HepG2 (cell line): Measurements from ENCODE around the gene CFL1. TPM values are rescaled to one million over a fixed set of nuclear protein-coding genes. Genes with fewer than 3 reads are reported as not detected.
A peak's percentile ranks its signal among the peaks of the same experiment; 100 is the strongest.

Experiments used
- BRD4 ChIP-seq: sonication (generic); formaldehyde crosslinking; IDR thresholded peaks from 2 replicates; pipeline ENCODE4 v1.4.0; 2020; ENCODE audit warnings: missing genetic modification reagents
- CEBPG ChIP-seq: IDR thresholded peaks from 2 replicates; pipeline ENCODE4 v1.6.1; 2016
- ERF ChIP-seq: IDR thresholded peaks from 2 replicates; pipeline ENCODE4 v1.6.1; 2018; ENCODE audit warnings: missing biosample characterization, missing genetic modification reagents
- HNF4G ChIP-seq, 2 experiments: sonication (generic) in 1 of 2; formaldehyde crosslinking in 1 of 2; IDR thresholded peaks; 2 replicates each; pipeline versions ENCODE4 v1.4.0 to v1.6.1; 2011 to 2020; ENCODE audit warnings: borderline replicate concordance in 2 of 2, low read depth in 2 of 2, mild to moderate bottlenecking in 2 of 2, low read length in 1 of 2, missing genetic modification reagents in 1 of 2, moderate library complexity in 1 of 2
- KLF11 ChIP-seq: IDR thresholded peaks from 2 replicates; pipeline ENCODE4 v1.6.1; 2016; ENCODE audit warnings: missing compliant biosample characterization
- MEF2D ChIP-seq: sonication (generic); formaldehyde crosslinking; IDR thresholded peaks from 2 replicates; pipeline ENCODE4 v1.5.1; 2020; ENCODE audit warnings: mild to moderate bottlenecking, missing genetic modification reagents
- MYC ChIP-seq: sonication (generic); formaldehyde crosslinking; IDR thresholded peaks from 2 replicates; pipeline ENCODE4 v1.9.0; 2021; ENCODE audit warnings: missing genetic modification reagents, borderline replicate concordance
- NCOA5 ChIP-seq: sonication (generic); formaldehyde crosslinking; IDR thresholded peaks from 2 replicates; pipeline ENCODE4 v1.4.0; 2020; ENCODE audit warnings: missing genetic modification reagents
- TMF1 ChIP-seq: sonication (generic); formaldehyde crosslinking; IDR thresholded peaks from 2 replicates; pipeline ENCODE4 v1.8.1; 2022; ENCODE audit warnings: low read depth, missing genetic modification reagents
- TSC22D2 ChIP-seq: sonication (generic); formaldehyde crosslinking; IDR thresholded peaks from 2 replicates; pipeline ENCODE4 v1.5.1; 2020; ENCODE audit warnings: missing genetic modification reagents, mild to moderate bottlenecking, borderline replicate concordance
- ZFP1 ChIP-seq: IDR thresholded peaks from 2 replicates; pipeline ENCODE4 v1.6.1; 2016
- ZMYM2 ChIP-seq: sonication (generic); formaldehyde crosslinking; IDR thresholded peaks from 2 replicates; pipeline ENCODE4 v1.8.0; 2022; ENCODE audit warnings: mild to moderate bottlenecking, missing genetic modification reagents
- ZNF629 ChIP-seq: sonication (generic); formaldehyde crosslinking; conservative IDR thresholded peaks from 2 replicates; pipeline ENCODE4 v1.5.0; 2020; ENCODE audit warnings: missing genetic modification reagents
- ZSCAN22 ChIP-seq: sonication (generic); formaldehyde crosslinking; IDR thresholded peaks from 2 replicates; pipeline ENCODE4 v1.4.0; 2020; ENCODE audit warnings: mild to moderate bottlenecking, missing genetic modification reagents
- polyA plus RNA-seq, 8 experiments: library from polyadenylated mRNA; depleted of rRNA in 3 of 8; stranded (reverse) in 7 of 8; unstranded in 1 of 8; fragments of >200 nt; fragmentation: Illumina TruSeq in 4 of 8; extraction: Trizol in 4 of 8; gene quantifications; 2 replicates each; pipeline versions ENCODE4 v1.2.1 to v1.2.3, GENCODE V29; 2011 to 2016; ENCODE audit warnings: low read depth in 4 of 8, missing spikeins in 1 of 8, mixed read lengths in 1 of 8; ENCODE audit not compliant: insufficient read depth in 1 of 8
- total RNA-seq, 5 experiments: library from RNA; depleted of rRNA; stranded (reverse); fragments of >200 nt; fragmentation: Illumina TruSeq; extraction: Trizol; gene quantifications; 2 replicates each; pipeline ENCODE4 v1.2.3, GENCODE V29; 2016; ENCODE audit warnings: low read depth in 1 of 5
- TF ChIP-seq, protein P1 (sequence below): sonication (generic); formaldehyde crosslinking; IDR thresholded peaks from 2 replicates; pipeline ENCODE4 v1.4.0; 2020; ENCODE audit warnings: missing genetic modification reagents
- TF ChIP-seq, protein P2 (sequence below): sonication (generic); formaldehyde crosslinking; IDR thresholded peaks from 2 replicates; pipeline ENCODE4 v1.9.0; 2021; ENCODE audit warnings: missing genetic modification reagents, mild to moderate bottlenecking, borderline replicate concordance
- TF ChIP-seq, protein P3 (sequence below): sonication (generic); formaldehyde crosslinking; IDR thresholded peaks from 2 replicates; pipeline ENCODE4 v1.5.1; 2020; ENCODE audit warnings: mild to moderate bottlenecking, missing genetic modification reagents
- TF ChIP-seq, protein P4 (sequence below): sonication (generic); formaldehyde crosslinking; IDR thresholded peaks from 2 replicates; pipeline ENCODE4 v1.5.1; 2020; ENCODE audit warnings: missing genetic modification reagents, mild to moderate bottlenecking, borderline replicate concordance
- TF ChIP-seq, protein P5 (sequence below), 2 experiments: sonication (generic) in 1 of 2; formaldehyde crosslinking in 1 of 2; IDR thresholded peaks; 2 replicates each; pipeline versions ENCODE4 v1.4.0 to v1.6.1; 2018 to 2020; ENCODE audit warnings: missing genetic modification reagents in 2 of 2, borderline replicate concordance in 1 of 2, low read depth in 1 of 2, mild to moderate bottlenecking in 1 of 2, missing biosample characterization in 1 of 2

Gene CFL1
- total and polyA plus RNA-seq, 2 of the 13 experiments (the other 11 are each of a cell fraction or from before 2014, with no cell fraction given), result 379 to 383 TPM

DNA sequence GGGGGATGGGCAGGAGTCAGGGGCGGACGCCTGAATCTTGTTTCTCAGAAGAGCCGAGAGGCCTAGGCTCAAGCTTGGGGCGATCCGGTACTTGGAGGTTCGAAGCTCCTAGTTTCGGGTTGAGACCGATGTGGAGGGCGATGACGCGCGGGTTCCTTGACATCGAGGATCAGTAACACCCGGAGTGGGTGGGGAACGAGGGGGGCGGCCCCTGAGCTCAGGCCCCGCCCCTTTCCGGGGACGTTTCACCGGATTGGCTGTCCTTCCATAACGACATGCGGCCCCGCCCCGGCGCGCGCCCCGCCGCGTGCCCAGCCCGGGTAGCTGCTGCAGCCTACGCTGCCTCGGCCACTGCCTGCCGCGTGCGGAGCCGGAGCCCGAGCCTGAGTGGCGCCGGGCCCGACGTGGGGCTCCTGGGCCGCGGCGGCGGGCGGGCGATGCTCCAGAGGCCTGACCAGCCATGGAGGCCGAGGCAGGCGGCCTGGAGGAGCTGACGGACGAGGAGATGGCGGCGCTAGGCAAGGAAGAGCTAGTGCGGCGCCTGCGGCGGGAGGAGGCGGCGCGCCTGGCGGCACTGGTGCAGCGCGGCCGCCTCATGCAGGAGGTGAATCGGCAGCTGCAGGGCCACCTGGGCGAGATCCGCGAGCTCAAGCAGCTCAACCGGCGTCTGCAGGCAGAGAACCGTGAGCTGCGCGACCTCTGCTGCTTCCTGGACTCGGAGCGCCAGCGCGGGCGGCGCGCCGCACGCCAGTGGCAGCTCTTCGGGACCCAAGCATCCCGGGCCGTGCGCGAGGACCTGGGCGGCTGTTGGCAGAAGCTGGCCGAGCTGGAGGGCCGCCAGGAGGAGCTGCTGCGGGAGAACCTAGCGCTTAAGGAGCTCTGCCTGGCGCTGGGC is 32.6 kb upstream of the CFL1 start, which contains the start of gene CCDC85B (continued):
- TF ChIP-seq, protein P1, sequence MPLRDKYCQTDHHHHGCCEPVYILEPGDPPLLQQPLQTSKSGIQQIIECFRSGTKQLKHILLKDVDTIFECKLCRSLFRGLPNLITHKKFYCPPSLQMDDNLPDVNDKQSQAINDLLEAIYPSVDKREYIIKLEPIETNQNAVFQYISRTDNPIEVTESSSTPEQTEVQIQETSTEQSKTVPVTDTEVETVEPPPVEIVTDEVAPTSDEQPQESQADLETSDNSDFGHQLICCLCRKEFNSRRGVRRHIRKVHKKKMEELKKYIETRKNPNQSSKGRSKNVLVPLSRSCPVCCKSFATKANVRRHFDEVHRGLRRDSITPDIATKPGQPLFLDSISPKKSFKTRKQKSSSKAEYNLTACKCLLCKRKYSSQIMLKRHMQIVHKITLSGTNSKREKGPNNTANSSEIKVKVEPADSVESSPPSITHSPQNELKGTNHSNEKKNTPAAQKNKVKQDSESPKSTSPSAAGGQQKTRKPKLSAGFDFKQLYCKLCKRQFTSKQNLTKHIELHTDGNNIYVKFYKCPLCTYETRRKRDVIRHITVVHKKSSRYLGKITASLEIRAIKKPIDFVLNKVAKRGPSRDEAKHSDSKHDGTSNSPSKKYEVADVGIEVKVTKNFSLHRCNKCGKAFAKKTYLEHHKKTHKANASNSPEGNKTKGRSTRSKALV, result peak; percentile 74; the same call in 1 of the 2 replicates
- TF ChIP-seq MYC (CRISPR knock-in tag) (peak; percentile 98), ZFP1 (no peak), ZSCAN22 (no peak), TSC22D2 (0 out of 2 replicates have a peak, but pooled peaks have one; percentile 72), CEBPG (no peak), ERF (CRISPR knock-in tag) (peak; percentile 58; the same call in 1 of the 2 replicates), BRD4 (CRISPR knock-in tag) (no peak), HNF4G (IDR thresholded peaks at IDR 0.05; ENCODE audit: borderline replicate concordance, low read depth, low read length) (no peak), HNF4G (CRISPR knock-in tag; IDR thresholded peaks at IDR 0.05; ENCODE audit: borderline replicate concordance, low read depth) (0 out of 2 replicates have a peak, but pooled peaks have one; percentile 10), NCOA5 (CRISPR knock-in tag) (no peak), MEF2D (CRISPR knock-in tag) (no peak), TMF1 (CRISPR knock-in tag) (peak; percentile 97), ZMYM2 (CRISPR knock-in tag) (no peak), ZNF629 (CRISPR knock-in tag) (no peak), KLF11 (CRISPR knock-in tag) (no peak)
- TF ChIP-seq, protein P2, sequence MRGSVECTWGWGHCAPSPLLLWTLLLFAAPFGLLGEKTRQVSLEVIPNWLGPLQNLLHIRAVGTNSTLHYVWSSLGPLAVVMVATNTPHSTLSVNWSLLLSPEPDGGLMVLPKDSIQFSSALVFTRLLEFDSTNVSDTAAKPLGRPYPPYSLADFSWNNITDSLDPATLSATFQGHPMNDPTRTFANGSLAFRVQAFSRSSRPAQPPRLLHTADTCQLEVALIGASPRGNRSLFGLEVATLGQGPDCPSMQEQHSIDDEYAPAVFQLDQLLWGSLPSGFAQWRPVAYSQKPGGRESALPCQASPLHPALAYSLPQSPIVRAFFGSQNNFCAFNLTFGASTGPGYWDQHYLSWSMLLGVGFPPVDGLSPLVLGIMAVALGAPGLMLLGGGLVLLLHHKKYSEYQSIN (CRISPR knock-in tag), result no peak
- TF ChIP-seq, protein P3, sequence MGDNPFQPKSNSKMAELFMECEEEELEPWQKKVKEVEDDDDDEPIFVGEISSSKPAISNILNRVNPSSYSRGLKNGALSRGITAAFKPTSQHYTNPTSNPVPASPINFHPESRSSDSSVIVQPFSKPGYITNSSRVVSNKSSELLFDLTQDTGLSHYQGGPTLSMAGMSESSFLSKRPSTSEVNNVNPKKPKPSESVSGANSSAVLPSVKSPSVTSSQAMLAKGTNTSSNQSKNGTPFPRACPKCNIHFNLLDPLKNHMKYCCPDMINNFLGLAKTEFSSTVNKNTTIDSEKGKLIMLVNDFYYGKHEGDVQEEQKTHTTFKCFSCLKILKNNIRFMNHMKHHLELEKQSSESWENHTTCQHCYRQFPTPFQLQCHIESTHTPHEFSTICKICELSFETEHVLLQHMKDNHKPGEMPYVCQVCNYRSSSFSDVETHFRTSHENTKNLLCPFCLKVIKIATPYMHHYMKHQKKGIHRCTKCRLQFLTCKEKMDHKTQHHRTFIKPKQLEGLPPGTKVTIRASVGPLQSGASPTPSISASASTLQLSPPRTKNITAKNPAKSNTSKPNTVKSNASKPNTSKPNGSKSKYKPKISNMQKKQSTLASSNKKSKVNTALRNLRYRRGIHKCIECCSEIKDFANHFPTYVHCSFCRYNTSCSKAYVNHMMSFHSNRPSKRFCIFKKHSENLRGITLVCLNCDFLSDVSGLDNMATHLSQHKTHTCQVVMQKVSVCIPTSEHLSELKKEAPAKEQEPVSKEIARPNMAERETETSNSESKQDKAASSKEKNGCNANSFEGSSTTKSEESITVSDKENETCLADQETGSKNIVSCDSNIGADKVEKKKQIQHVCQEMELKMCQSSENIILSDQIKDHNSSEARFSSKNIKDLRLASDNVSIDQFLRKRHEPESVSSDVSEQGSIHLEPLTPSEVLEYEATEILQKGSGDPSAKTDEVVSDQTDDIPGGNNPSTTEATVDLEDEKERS (CRISPR knock-in tag), result no peak
- TF ChIP-seq, protein P4, sequence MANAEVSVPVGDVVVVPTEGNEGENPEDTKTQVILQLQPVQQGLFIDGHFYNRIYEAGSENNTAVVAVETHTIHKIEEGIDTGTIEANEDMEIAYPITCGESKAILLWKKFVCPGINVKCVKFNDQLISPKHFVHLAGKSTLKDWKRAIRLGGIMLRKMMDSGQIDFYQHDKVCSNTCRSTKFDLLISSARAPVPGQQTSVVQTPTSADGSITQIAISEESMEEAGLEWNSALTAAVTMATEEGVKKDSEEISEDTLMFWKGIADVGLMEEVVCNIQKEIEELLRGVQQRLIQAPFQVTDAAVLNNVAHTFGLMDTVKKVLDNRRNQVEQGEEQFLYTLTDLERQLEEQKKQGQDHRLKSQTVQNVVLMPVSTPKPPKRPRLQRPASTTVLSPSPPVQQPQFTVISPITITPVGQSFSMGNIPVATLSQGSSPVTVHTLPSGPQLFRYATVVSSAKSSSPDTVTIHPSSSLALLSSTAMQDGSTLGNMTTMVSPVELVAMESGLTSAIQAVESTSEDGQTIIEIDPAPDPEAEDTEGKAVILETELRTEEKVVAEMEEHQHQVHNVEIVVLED (CRISPR knock-in tag), result no peak
- TF ChIP-seq, protein P5, sequence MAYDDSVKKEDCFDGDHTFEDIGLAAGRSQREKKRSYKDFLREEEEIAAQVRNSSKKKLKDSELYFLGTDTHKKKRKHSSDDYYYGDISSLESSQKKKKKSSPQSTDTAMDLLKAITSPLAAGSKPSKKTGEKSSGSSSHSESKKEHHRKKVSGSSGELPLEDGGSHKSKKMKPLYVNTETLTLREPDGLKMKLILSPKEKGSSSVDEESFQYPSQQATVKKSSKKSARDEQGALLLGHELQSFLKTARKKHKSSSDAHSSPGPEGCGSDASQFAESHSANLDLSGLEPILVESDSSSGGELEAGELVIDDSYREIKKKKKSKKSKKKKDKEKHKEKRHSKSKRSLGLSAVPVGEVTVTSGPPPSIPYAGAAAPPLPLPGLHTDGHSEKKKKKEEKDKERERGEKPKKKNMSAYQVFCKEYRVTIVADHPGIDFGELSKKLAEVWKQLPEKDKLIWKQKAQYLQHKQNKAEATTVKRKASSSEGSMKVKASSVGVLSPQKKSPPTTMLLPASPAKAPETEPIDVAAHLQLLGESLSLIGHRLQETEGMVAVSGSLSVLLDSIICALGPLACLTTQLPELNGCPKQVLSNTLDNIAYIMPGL (CRISPR knock-in tag; IDR thresholded peaks at IDR 0.05; ENCODE audit: borderline replicate concordance in 1 of 2, low read depth in 1 of 2), result peak; percentile 40 to 68; a peak in 2 of 4 replicates
